Esophagus muscularis mucosa (tissue), 4 donors: Measurements from ENCODE around the gene NUP210. TPM values are rescaled to one million over a fixed set of nuclear protein-coding genes. Genes with fewer than 3 reads are reported as not detected.

Experiments used
- DNase-seq: peaks from one replicate; pipeline ENCODE4 v3.0.0-alpha.2; 2017; ENCODE audit errors: extremely low spot score
- H3K27ac ChIP-seq, 4 donors: fragments of 200-600 bp; sonication (generic); replicated peaks in 1 of 4; 1 replicate in 3 of 4; 2 replicates in 1 of 4; pipeline ENCODE4 v1.5.1; 2016 to 2019; ENCODE audit warnings: mild to moderate bottlenecking in 1 of 4
- H3K27me3 ChIP-seq, 4 donors: fragments of 200-600 bp; sonication (generic); one replicate each; pipeline versions ENCODE4 v1.5.1 to v1.6.0; 2016 to 2019
- H3K36me3 ChIP-seq, 4 donors: fragments of 200-600 bp; sonication (generic); one replicate each; pipeline ENCODE4 v1.5.1; 2016 to 2019
- H3K4me1 ChIP-seq, 4 donors: fragments of 200-600 bp; sonication (generic); one replicate each; pipeline ENCODE4 v1.5.1; 2016 to 2019
- H3K4me3 ChIP-seq, 4 donors: fragments of 200-600 bp; sonication (generic); 1 replicate in 2 of 4; 2 replicates in 2 of 4; pipeline ENCODE4 v1.5.1; 2016 to 2019; ENCODE audit warnings: mild to moderate bottlenecking in 4 of 4, moderate library complexity in 1 of 4
- H3K9me3 ChIP-seq, 4 donors: fragments of 200-600 bp; sonication (generic); 1 replicate in 3 of 4; 2 replicates in 1 of 4; pipeline ENCODE4 v1.5.1; 2016 to 2019
- CTCF ChIP-seq, 3 experiments: fragments of 200-600 bp in 2 of 3; fragments of 450-650 bp in 1 of 3; sonication (generic) in 2 of 3; IDR thresholded peaks; one replicate each; pipeline ENCODE4 v1.5.1; 2017 to 2019; ENCODE audit warnings: antibody characterized with exemption in 3 of 3, mild to moderate bottlenecking in 2 of 3, moderate library complexity in 1 of 3
- EP300 ChIP-seq: sonication (generic); formaldehyde crosslinking; IDR thresholded peaks from one replicate; pipeline ENCODE4 v1.6.1; 2017; ENCODE audit warnings: antibody characterized with exemption
- POLR2A ChIP-seq: fragments of 450-650 bp; IDR thresholded peaks from one replicate; pipeline ENCODE4 v1.6.1; 2017; ENCODE audit warnings: antibody characterized with exemption, moderate library complexity, mild to moderate bottlenecking, low read depth
- POLR2AphosphoS5 ChIP-seq, 2 donors: sonication (generic); formaldehyde crosslinking; IDR thresholded peaks; one replicate each; pipeline ENCODE4 v1.6.1; 2017; ENCODE audit warnings: antibody characterized with exemption in 2 of 2
- WGBS: methylation state at CpG from one replicate; pipeline ENCODE4 v1.1.5; 2018; 5-methylcytosine and 5-hydroxymethylcytosine counted together
- intact Hi-C: fragments of 100-400 bp; cut with DNase I; formaldehyde crosslinking; loops from one replicate; pipeline ENCODE4 v1.15.1; 2023
- total RNA-seq, 4 donors: library from RNA; depleted of rRNA; stranded (reverse); fragments of >200 nt; gene quantifications; one replicate each; pipeline versions ENCODE4 v1.1.0 to v1.2.1, GENCODE V29; 2016

Gene NUP210
- total RNA-seq, 4 donors from 2014 or later, result 2.5 to 5.2 (median 4.2) TPM

GRCh38 chr3:13427662-13428603 is 7.8 kb upstream of the NUP210 start:
- H3K4me1 ChIP-seq, result no peaks in the 10 kb centered on the region
- no peak overlapping the region for H3K4me3 ChIP-seq
- no peaks in the 10 kb centered on the region for H3K9me3 ChIP-seq
- no peaks in the 10 kb centered on the region for H3K27me3 ChIP-seq
- WGBS, result 83% methylated on average over 12 of the region's 12 CpGs
- DNase-seq, result no peak
- no peaks in the 10 kb centered on the region for H3K36me3 ChIP-seq
- TF ChIP-seq POLR2A (no peak), CTCF (IDR thresholded peaks at IDR 0.05) (no peak), POLR2AphosphoS5 (IDR thresholded peaks at IDR 0.05) (no peak), EP300 (no peak)
- intact Hi-C loops, result no loop called here
- no peak overlapping the region for H3K27ac ChIP-seq

GRCh38 chr3:13426591-13426990 is 6.5 kb upstream of the NUP210 start:
- Histone ChIP-seq H3K9me3 (no peaks in the 10 kb centered on the region), H3K27me3 (no peaks in the 10 kb centered on the region), H3K4me1 (no peaks in the 10 kb centered on the region), H3K27ac (no peak overlapping the region), H3K4me3 (no peak overlapping the region), H3K36me3 (no peaks in the 10 kb centered on the region)
- WGBS, result 91% methylated on average over 1 of the region's 1 CpG
- no peak for DNase-seq
- TF ChIP-seq CTCF (IDR thresholded peaks at IDR 0.05) (no peak), POLR2AphosphoS5 (IDR thresholded peaks at IDR 0.05) (no peak), POLR2A (no peak), EP300 (no peak)
- intact Hi-C loops, result no loop called here

- TF ChIP-seq POLR2AphosphoS5 (IDR thresholded peaks at IDR 0.05), result no peak
- TF ChIP-seq POLR2A, result no peak
- no peak for TF ChIP-seq CTCF (IDR thresholded peaks at IDR 0.05)
- TF ChIP-seq EP300, result no peak
- Histone ChIP-seq H3K9me3 (no peaks in the 10 kb centered on the region), H3K27ac (no peak overlapping the region), H3K36me3 (no peaks in the 10 kb centered on the region), H3K4me3 (no peak overlapping the region), H3K4me1 (peaks cover 0 to under 1% (median under 1%) of the 10 kb centered on the region in 4 donors), H3K27me3 (no peaks in the 10 kb centered on the region)
- no peak for DNase-seq
- 86% methylated on average over 2 of the region's 2 CpGs for WGBS
- intact Hi-C loops, result no loop called here
Observed at GRCh38 chr3:13425689-13426088, 5.6 kb upstream of the NUP210 start.

- H3K9me3 ChIP-seq, result no peaks in the 10 kb centered on the region
- 96% methylated on average over 4 of the region's 4 CpGs for WGBS
- H3K4me1 ChIP-seq, result peaks cover 0 to 7% (median 6%) of the 10 kb centered on the region in 4 donors
- H3K27me3 ChIP-seq, result peaks cover 0 to 5% (median 0%) of the 10 kb centered on the region in 4 donors
- no peaks in the 10 kb centered on the region for H3K36me3 ChIP-seq
- H3K27ac ChIP-seq, result no peak overlapping the region
- TF ChIP-seq CTCF (IDR thresholded peaks at IDR 0.05), result no peak
- TF ChIP-seq POLR2A, result no peak
- TF ChIP-seq POLR2AphosphoS5 (IDR thresholded peaks at IDR 0.05), result no peak
- TF ChIP-seq EP300, result no peak
- no peak for DNase-seq
- no peak overlapping the region for H3K4me3 ChIP-seq
- intact Hi-C loops, result no loop called here
Observed at GRCh38 chr3:13424865-13425617, 4.9 kb upstream of the NUP210 start.
